ENCODE results near the gene NUDT22. TPM values are rescaled to one million over a fixed set of nuclear protein-coding genes. Genes with fewer than 3 reads are reported as not detected.

NUDT22 gene
- total and polyA plus RNA-seq, 2 of the 8 experiments (the other 6 are each of a cell fraction or from before 2014, with no cell fraction given), result 43.4 to 69.0 TPM

- TF ChIP-seq CHD7 (IDR thresholded peaks at IDR 0.05; ENCODE audit: insufficient replicate concordance, low read length) (no peak), SP4 (IDR thresholded peaks at IDR 0.05; ENCODE audit: low read length) (no peak), BACH1 (IDR thresholded peaks at IDR 0.05; ENCODE audit: low read length) (no peak), TEAD4 (IDR thresholded peaks at IDR 0.05; ENCODE audit: low read depth, low read length) (no peak), MAX (IDR thresholded peaks at IDR 0.05) (no peak), TBP (IDR thresholded peaks at IDR 0.05; ENCODE audit: low read depth, low read length) (no peak), ZNF274 (IDR thresholded peaks at IDR 0.05; ENCODE audit: borderline replicate concordance, extremely low read depth, low read length) (no peak), TAF1 (IDR thresholded peaks at IDR 0.05; ENCODE audit: low read depth, low read length) (no peak), RNF2 (IDR thresholded peaks at IDR 0.05; ENCODE audit: borderline replicate concordance, low read depth, low read length, missing control alignments, poor library complexity, severe bottlenecking) (no peak)
Measured at GRCh38 chr11:64258946-64259532, 33.0 kb downstream of the NUDT22 start (continued).

Measured in H1 (cell line).